Smooth muscle cell (in vitro differentiated cells): ENCODE data around the gene POLE2. TPM values are rescaled to one million over a fixed set of nuclear protein-coding genes. Genes with fewer than 3 reads are reported as not detected.
A peak's percentile ranks its signal among the peaks of the same experiment; 100 is the strongest.
"Not testable (repeated sequence)": the region's sequence is repeated elsewhere in the genome, so short reads cannot be mapped to it uniquely, and the experiment has no call there.

ENCODE experiments used
- DNase-seq: peaks from one replicate; lab custom pipeline; 2025; ENCODE audit not compliant: unreplicated experiment; lab: John Stamatoyannopoulos, UW
- H2AFZ ChIP-seq: fragments of 200-600 bp; sonication (generic); 2 replicates; pipeline ENCODE4 v1.6.0; 2016; ENCODE audit warnings: antibody characterized with exemption, low read depth, mild to moderate bottlenecking
- H3F3A ChIP-seq: fragments of 200-600 bp; sonication (generic); 2 replicates; pipeline ENCODE4 v1.6.0; 2017; ENCODE audit warnings: antibody characterized with exemption, low read depth
- H3K27ac ChIP-seq: fragments of 200-600 bp; sonication (generic); 2 replicates; pipeline ENCODE4 v1.5.1; 2016; ENCODE audit warnings: low read depth, mild to moderate bottlenecking
- H3K27me3 ChIP-seq: fragments of 200-600 bp; sonication (generic); 2 replicates; pipeline ENCODE4 v1.6.1; 2016; ENCODE audit warnings: low read depth, mild to moderate bottlenecking
- H3K36me3 ChIP-seq: fragments of 200-600 bp; sonication (generic); 2 replicates; pipeline ENCODE4 v1.5.1; 2016; ENCODE audit warnings: low read depth
- H3K4me1 ChIP-seq: fragments of 200-600 bp; sonication (generic); 2 replicates; pipeline ENCODE4 v1.5.1; 2016; ENCODE audit warnings: low read depth
- H3K4me2 ChIP-seq: fragments of 200-600 bp; sonication (generic); 2 replicates; pipeline ENCODE4 v1.6.0; 2016; ENCODE audit warnings: mild to moderate bottlenecking
- H3K4me3 ChIP-seq: fragments of 200-600 bp; sonication (generic); 2 replicates; pipeline ENCODE4 v1.5.1; 2016; ENCODE audit warnings: mild to moderate bottlenecking
- H3K79me2 ChIP-seq: fragments of 200-600 bp; sonication (generic); 2 replicates; pipeline ENCODE4 v1.6.0; 2016; ENCODE audit warnings: low read depth, mild to moderate bottlenecking
- H3K9ac ChIP-seq: fragments of 200-600 bp; sonication (generic); 2 replicates; pipeline ENCODE4 v1.6.0; 2016; ENCODE audit warnings: low read depth
- H3K9me3 ChIP-seq: fragments of 200-600 bp; sonication (generic); replicated peaks from 2 replicates; pipeline ENCODE4 v1.5.1; 2016; ENCODE audit warnings: low read depth
- H4K20me1 ChIP-seq: fragments of 200-600 bp; sonication (generic); 2 replicates; pipeline ENCODE4 v1.6.0; 2016; ENCODE audit warnings: low read depth
- WGBS: methylation state at CpG from one replicate; pipeline ENCODE4 v1.1.7; 2016; ENCODE audit warnings: low lambda C conversion rate; 5-methylcytosine and 5-hydroxymethylcytosine counted together
- polyA plus RNA-seq: library from polyadenylated mRNA; unstranded; fragments of >200 nt; fragmentation: Nextera tagmentation; extraction: Ambion mirVana; gene quantifications from 2 replicates; pipeline ENCODE4 v1.2.1, GENCODE V29; 2016
- total RNA-seq: library from RNA; depleted of rRNA; stranded (reverse); fragments of >200 nt; gene quantifications from 2 replicates; pipeline ENCODE4 v1.2.3, GENCODE V29; 2014
- TF ChIP-seq, protein P1 (sequence below): fragments of 200-600 bp; sonication (generic); IDR thresholded peaks from 2 replicates; pipeline ENCODE4 v1.5.1; 2017; ENCODE audit warnings: borderline replicate concordance, mild to moderate bottlenecking, antibody characterized with exemption; ENCODE audit not compliant: insufficient read depth, poor library complexity, severe bottlenecking

POLE2 gene
- total and polyA plus RNA-seq, 2 experiments from 2014 or later = 7.5 to 9.6 TPM

DNA sequence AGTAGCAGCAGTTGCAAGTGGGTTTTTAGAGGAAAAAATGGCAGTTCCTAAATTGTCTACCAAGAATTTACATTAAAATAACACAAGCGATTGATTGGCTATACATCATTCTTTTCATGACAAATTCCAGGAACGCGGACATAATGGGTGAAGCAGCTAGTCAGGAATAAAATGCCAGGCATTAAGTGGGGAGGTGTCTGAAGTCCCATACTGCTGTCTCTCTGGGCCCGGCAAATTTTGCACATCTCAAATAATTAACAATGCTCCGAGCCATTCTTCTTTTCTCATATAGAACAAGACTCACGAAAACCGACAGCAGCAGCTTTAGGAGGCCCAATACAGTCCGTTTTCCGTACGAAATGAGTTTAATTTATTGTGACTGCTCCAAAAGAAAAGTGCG is 68.3 kb downstream of the POLE2 start:
- Histone ChIP-seq H3F3A (peaks cover 18% of the 10 kb centered on the region), H3K27me3 (no peaks in the 10 kb centered on the region), H3K79me2 (peaks cover 58% of the 10 kb centered on the region), H3K27ac (peak overlapping the region; percentile 96), H3K4me3 (peak overlapping the region; percentile 91), H3K36me3 (no peaks in the 10 kb centered on the region), H3K9me3 (no peaks in the 10 kb centered on the region), H3K9ac (peak overlapping the region; percentile 95), H3K4me2 (peak overlapping the region; percentile 98), H3K4me1 (peaks cover 36% of the 10 kb centered on the region), H4K20me1 (peaks cover 58% of the 10 kb centered on the region), H2AFZ (peak overlapping the region; percentile 62)
- no peak for DNase-seq
- WGBS = under 1% methylated on average over 11 of the region's 11 CpGs
- TF ChIP-seq, protein P1, sequence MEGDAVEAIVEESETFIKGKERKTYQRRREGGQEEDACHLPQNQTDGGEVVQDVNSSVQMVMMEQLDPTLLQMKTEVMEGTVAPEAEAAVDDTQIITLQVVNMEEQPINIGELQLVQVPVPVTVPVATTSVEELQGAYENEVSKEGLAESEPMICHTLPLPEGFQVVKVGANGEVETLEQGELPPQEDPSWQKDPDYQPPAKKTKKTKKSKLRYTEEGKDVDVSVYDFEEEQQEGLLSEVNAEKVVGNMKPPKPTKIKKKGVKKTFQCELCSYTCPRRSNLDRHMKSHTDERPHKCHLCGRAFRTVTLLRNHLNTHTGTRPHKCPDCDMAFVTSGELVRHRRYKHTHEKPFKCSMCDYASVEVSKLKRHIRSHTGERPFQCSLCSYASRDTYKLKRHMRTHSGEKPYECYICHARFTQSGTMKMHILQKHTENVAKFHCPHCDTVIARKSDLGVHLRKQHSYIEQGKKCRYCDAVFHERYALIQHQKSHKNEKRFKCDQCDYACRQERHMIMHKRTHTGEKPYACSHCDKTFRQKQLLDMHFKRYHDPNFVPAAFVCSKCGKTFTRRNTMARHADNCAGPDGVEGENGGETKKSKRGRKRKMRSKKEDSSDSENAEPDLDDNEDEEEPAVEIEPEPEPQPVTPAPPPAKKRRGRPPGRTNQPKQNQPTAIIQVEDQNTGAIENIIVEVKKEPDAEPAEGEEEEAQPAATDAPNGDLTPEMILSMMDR = no peak

DNA sequence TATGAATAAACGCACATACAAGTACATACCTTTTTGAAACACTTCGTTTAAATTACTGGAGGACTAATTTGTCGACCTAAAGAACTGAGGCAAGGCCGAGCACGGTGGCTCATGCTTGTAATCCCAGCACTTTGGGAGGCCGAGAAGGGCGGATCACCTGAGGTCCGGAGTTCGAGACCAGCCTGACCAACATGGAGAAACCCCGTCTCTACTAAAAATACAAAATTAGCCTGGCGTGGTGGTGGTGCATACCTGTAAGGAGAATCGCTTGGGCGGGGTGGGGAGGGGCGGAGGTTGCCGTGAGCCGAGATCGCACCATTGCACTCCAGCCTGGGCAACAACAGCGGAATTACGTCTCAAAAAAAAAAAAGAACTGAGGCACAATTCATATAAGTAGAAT is 68.7 kb downstream of the POLE2 start:
- 54% methylated on average over 19 of the region's 19 CpGs for WGBS
- Histone ChIP-seq H4K20me1 (peaks cover 55% of the 10 kb centered on the region), H3F3A (peaks cover 18% of the 10 kb centered on the region), H3K4me1 (peaks cover 36% of the 10 kb centered on the region), H3K4me2 (peak overlapping the region; percentile 98), H3K4me3 (peak overlapping the region; percentile 91), H3K79me2 (peaks cover 53% of the 10 kb centered on the region), H3K9ac (peak overlapping the region; percentile 95), H3K27ac (peak overlapping the region; percentile 96)
- not testable (repeated sequence) for H2AFZ ChIP-seq, DNase-seq, H3K36me3 ChIP-seq, H3K9me3 ChIP-seq, H3K27me3 ChIP-seq

DNA sequence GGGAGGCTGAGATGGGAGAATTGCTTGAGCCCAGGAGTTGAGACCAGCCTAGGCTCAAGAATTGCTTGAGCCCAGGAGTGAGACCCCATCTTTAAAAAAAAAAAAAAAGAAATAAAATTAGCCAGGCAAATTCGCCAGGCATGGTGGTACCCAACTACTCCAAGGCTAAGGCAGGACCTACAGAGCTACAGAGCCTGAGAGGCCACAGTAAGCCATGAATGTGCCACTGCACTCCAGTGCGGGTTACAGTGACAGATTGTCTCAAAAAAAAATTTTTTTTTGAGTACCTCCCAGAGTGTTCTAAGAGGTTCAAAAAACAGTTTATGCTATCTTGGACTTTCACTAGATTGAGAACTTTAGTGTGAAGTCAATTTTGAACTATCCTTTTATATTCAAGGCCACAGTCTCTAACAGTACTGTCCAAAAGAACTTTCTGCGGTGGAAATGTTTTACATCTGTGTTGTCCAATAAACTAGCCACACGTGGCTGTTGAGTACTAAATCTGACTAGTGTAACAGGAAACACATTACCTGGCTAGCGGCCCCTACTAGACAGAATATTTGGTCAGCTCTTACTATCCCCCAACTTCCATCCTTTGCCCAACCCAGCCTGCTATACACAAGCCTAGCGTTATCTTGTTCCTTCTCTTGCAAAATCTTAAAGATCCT is 70.0 kb downstream of the POLE2 start:
- H3K36me3 ChIP-seq = no peaks in the 10 kb centered on the region
- H3K79me2 ChIP-seq = peaks cover 44% of the 10 kb centered on the region
- peaks cover 18% of the 10 kb centered on the region for H3F3A ChIP-seq
- 92% methylated on average over 6 of the region's 6 CpGs for WGBS
- H3K4me1 ChIP-seq = peaks cover 31% of the 10 kb centered on the region
- H3K4me3 ChIP-seq = no peak overlapping the region
- no peak overlapping the region for H2AFZ ChIP-seq
- peak overlapping the region; percentile 98 for H3K4me2 ChIP-seq
- H4K20me1 ChIP-seq = peaks cover 49% of the 10 kb centered on the region
- peak overlapping the region; percentile 96 for H3K27ac ChIP-seq
- H3K9me3 ChIP-seq = no peaks in the 10 kb centered on the region
- TF ChIP-seq, protein P1 = no peak
- no peaks in the 10 kb centered on the region for H3K27me3 ChIP-seq
- no peak overlapping the region for H3K9ac ChIP-seq
- DNase-seq = no peak

DNA sequence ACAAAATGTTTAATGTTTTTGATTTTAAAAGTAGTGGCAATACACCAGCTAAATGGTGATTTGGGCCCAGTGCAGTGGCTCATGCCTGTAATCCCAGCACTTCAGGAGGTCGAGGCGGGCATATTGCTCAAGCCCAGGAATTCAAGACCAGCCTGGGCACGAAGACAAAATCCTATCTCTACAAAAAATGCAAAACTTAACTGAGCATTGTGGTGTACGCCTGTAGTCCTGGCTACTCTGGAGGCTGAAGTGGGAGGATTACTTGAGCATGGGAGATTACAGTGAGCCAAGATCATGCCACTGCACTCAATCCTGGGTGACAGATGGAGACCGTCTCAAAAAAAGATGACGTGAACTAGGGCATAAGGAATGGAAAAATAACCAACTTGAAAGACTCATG is 72.2 kb downstream of the POLE2 start:
- peaks cover 18% of the 10 kb centered on the region for H3F3A ChIP-seq
- no peak overlapping the region for H3K9ac ChIP-seq
- whole genome bisulfite sequencing = 89% methylated on average over 6 of the region's 6 CpGs
- no peak for DNase-seq
- no peak overlapping the region for H3K4me2 ChIP-seq
- H3K4me3 ChIP-seq = no peak overlapping the region
- H3K27ac ChIP-seq = peak overlapping the region; percentile 23
- H3K27me3 ChIP-seq = no peaks in the 10 kb centered on the region
- H3K36me3 ChIP-seq = no peaks in the 10 kb centered on the region
- H3K9me3 ChIP-seq = no peaks in the 10 kb centered on the region
- H3K4me1 ChIP-seq = peaks cover 14% of the 10 kb centered on the region
- H2AFZ ChIP-seq = no peak overlapping the region
- TF ChIP-seq, protein P1 = no peak
- H3K79me2 ChIP-seq = peaks cover 22% of the 10 kb centered on the region
- peaks cover 30% of the 10 kb centered on the region for H4K20me1 ChIP-seq
